A549 (cell line): ENCODE results near the gene HS3ST3B1.

Experiments used
- KDM1A ChIP-seq: fragments of 200-600 bp; sonication (generic); IDR thresholded peaks from 2 replicates; pipeline ENCODE4 v1.6.1; 2016; ENCODE audit warnings: low read depth, mild to moderate bottlenecking
- POLR2A ChIP-seq: IDR thresholded peaks from 2 replicates; pipeline ENCODE4 v1.6.1; 2012; ENCODE audit warnings: mild to moderate bottlenecking, low read length
- RAD21 ChIP-seq, 2 experiments: fragments of >200 bp in 1 of 2; sonication (Bioruptor Twin) in 1 of 2; formaldehyde crosslinking in 1 of 2; IDR thresholded peaks in 1 of 2; conservative IDR thresholded peaks in 1 of 2; 2 replicates in 1 of 2; 3 replicates in 1 of 2; pipeline ENCODE4 v1.6.1; 2012 to 2018; ENCODE audit warnings: inconsistent platforms in 1 of 2

DNA sequence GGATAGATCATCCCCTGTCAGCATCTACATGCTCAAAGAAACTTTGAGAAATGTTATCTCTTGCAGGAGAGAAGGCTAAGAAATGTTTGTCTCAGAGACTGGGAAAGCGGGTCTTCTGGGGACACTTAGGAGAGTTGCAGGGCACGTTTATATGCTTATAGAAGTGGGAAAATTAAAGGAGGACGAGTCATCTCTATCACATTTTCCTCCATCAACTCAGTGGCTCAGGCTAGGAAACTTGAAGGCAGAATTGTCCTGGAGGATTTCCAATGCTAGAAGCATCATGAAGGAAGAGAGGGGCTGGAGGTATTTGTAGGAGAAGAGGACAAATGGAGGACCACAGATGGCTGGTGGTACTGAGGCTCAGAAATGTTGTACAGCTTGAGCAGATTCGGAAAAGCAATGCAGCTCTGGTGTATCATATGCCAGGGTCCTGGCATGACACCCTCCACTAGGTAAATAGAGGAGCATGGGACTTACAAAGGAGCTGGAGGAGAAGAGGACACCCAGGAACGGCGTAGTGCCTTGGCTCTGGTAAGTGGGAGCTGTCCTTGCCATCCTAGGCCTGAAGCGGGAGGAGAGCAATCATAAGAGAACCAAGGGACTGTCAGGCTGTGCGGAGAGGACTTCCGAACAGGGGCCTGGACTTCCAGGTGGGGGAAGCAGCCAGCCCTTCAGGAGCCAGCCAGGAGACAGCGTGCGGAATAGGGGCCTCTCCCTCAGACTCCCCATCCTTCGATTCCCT lies 4.5 kb upstream of the HS3ST3B1 start:
- TF ChIP-seq KDM1A (no peak), RAD21 (conservative IDR thresholded peaks at IDR 0.05 in 1 of 2, IDR thresholded peaks at IDR 0.05 in 1 of 2) (no peak), POLR2A (no peak)
